HepG2 (cell line): ENCODE results near the gene SH3BGRL2. TPM values are rescaled to one million over a fixed set of nuclear protein-coding genes. Genes with fewer than 3 reads are reported as not detected.

ENCODE experiments used
- ATAC-seq: fragments of 200-7000 bp; cut with Tn5 transposase; 3 replicates; pipeline ENCODE4 v1.9.1; 2020; ENCODE audit warnings: mild to moderate bottlenecking, moderate library complexity
- BruUV-seq: library from RNA; stranded (reverse); fragments of 400-500 nt; replicated peaks from 2 replicates; lab custom pipeline; 2021; lab: Mats Ljungman, UMichigan
- CTCF ChIA-PET: fragments of 300-600 bp; formaldehyde crosslinking; extraction: SDS; loops from one replicate; lab custom pipeline; 2021; ENCODE audit warnings: low total read pairs, inconsistent platforms, low intra/inter-chr PET ratio; lab: Yijun Ruan, JAX
- POLR2A ChIA-PET: fragments of 350-600 bp; sonication (Branson Sonifier 250); formaldehyde crosslinking; loops from one replicate; lab custom pipeline; 2020; ENCODE audit warnings: antibody characterized with exemption, inconsistent platforms; lab: Yijun Ruan, JAX
- DNase-seq: peaks from one replicate; pipeline ENCODE4 v3.0.0-alpha.2; 2015; ENCODE audit warnings: low spot score
- FAIRE-seq: peaks from 3 replicates; lab custom pipeline; 2011; peaks lifted over from hg19 to GRCh38; lab: Jason Lieb, UNC
- H2AFZ ChIP-seq: one replicate; pipeline ENCODE4 v1.6.1; 2011; ENCODE audit warnings: low read length, inconsistent platforms
- H3K27ac ChIP-seq: fragments of 300-600 bp; 3 replicates; pipeline ENCODE4 v1.8.0; 2011; ENCODE audit warnings: mixed run types, mild to moderate bottlenecking, mixed read lengths, low read length, inconsistent platforms; ENCODE audit not compliant: insufficient read depth; ENCODE audit errors: extremely low read length
- H3K27me3 ChIP-seq, 2 experiments: fragments of 200-600 bp in 1 of 2; 2 replicates in 1 of 2; 3 replicates in 1 of 2; pipeline versions ENCODE4 v1.6.0 to v1.8.0; 2011; ENCODE audit warnings: low read length in 2 of 2, mild to moderate bottlenecking in 2 of 2, moderate library complexity in 2 of 2, inconsistent platforms in 1 of 2; ENCODE audit not compliant: insufficient read depth in 2 of 2, control insufficient read depth in 1 of 2
- H3K36me3 ChIP-seq, 2 experiments: fragments of 200-600 bp in 1 of 2; replicated peaks in 1 of 2; 2 replicates in 1 of 2; 3 replicates in 1 of 2; pipeline versions ENCODE4 v1.5.1 to v1.8.0; 2011; ENCODE audit warnings: low read length in 2 of 2, inconsistent platforms in 1 of 2; ENCODE audit not compliant: insufficient read depth in 2 of 2, control insufficient read depth in 1 of 2
- H3K4me1 ChIP-seq: 2 replicates; pipeline ENCODE4 v1.5.1; 2012; ENCODE audit warnings: low read length, inconsistent platforms; ENCODE audit not compliant: insufficient read depth
- H3K4me2 ChIP-seq: 2 replicates; pipeline ENCODE4 v1.6.0; 2011; ENCODE audit warnings: low read depth, low read length, inconsistent platforms
- H3K4me3 ChIP-seq, 3 experiments: fragments of 200-600 bp in 1 of 3; sonication (generic), shearing (Covaris generic) in 1 of 3; replicated peaks in 1 of 3; 2 replicates each; pipeline ENCODE4 v1.5.1; 2011 to 2016; ENCODE audit warnings: low read length in 3 of 3, inconsistent platforms in 2 of 3, low read depth in 2 of 3, mild to moderate bottlenecking in 2 of 3, control low read depth in 1 of 3, mixed read lengths in 1 of 3; ENCODE audit not compliant: insufficient read depth in 1 of 3
- H3K79me2 ChIP-seq: one replicate; pipeline ENCODE4 v1.6.1; 2011; ENCODE audit warnings: low read length, inconsistent platforms; ENCODE audit not compliant: insufficient read depth
- H3K9ac ChIP-seq: 2 replicates; pipeline ENCODE4 v1.6.0; 2011; ENCODE audit warnings: mild to moderate bottlenecking, low read depth, low read length, inconsistent platforms; ENCODE audit not compliant: insufficient read depth
- H3K9me3 ChIP-seq: 2 replicates; pipeline ENCODE4 v1.5.1; 2012; ENCODE audit warnings: mild to moderate bottlenecking, low read length
- H4K20me1 ChIP-seq: 2 replicates; pipeline ENCODE4 v1.6.0; 2011; ENCODE audit warnings: inconsistent platforms, mild to moderate bottlenecking, low read length, moderate library complexity; ENCODE audit not compliant: insufficient read depth
- ATF1 ChIP-seq: IDR thresholded peaks from 2 replicates; pipeline ENCODE4 v1.6.1; 2016; ENCODE audit warnings: mild to moderate bottlenecking, control low read depth
- MAFF ChIP-seq: IDR thresholded peaks from 2 replicates; pipeline ENCODE4 v1.6.1; 2011; ENCODE audit warnings: low read depth, low read length, improper control_type of control experiment
- NPAS2 ChIP-seq: sonication (generic); formaldehyde crosslinking; IDR thresholded peaks from 2 replicates; pipeline ENCODE4 v1.8.0; 2022; ENCODE audit warnings: mild to moderate bottlenecking, missing genetic modification reagents, borderline replicate concordance
- NR0B2 ChIP-seq: sonication (generic); formaldehyde crosslinking; IDR thresholded peaks from 2 replicates; pipeline ENCODE4 v1.4.0; 2020; ENCODE audit warnings: mild to moderate bottlenecking, missing genetic modification reagents
- WIZ ChIP-seq: sonication (generic); formaldehyde crosslinking; IDR thresholded peaks from 2 replicates; pipeline ENCODE4 v1.5.1; 2020; ENCODE audit warnings: mild to moderate bottlenecking, missing genetic modification reagents
- ZBTB26 ChIP-seq: IDR thresholded peaks from 2 replicates; pipeline ENCODE4 v1.6.1; 2016; ENCODE audit warnings: missing compliant biosample characterization, missing genetic modification reagents, borderline replicate concordance
- ZMAT3 ChIP-seq: sonication (generic); formaldehyde crosslinking; conservative IDR thresholded peaks from 2 replicates; pipeline ENCODE4 v1.7.0; 2021; ENCODE audit warnings: missing genetic modification reagents
- ZNF101 ChIP-seq: sonication (generic); formaldehyde crosslinking; IDR thresholded peaks from 2 replicates; pipeline ENCODE4 v1.4.0; 2020; ENCODE audit warnings: mild to moderate bottlenecking, low read depth, missing genetic modification reagents, borderline replicate concordance
- ZNF160 ChIP-seq: sonication (generic); formaldehyde crosslinking; IDR thresholded peaks from 2 replicates; pipeline ENCODE4 v1.8.0; 2022; ENCODE audit warnings: mild to moderate bottlenecking, inconsistent platforms, missing genetic modification reagents
- ZNF234 ChIP-seq: sonication (generic); formaldehyde crosslinking; conservative IDR thresholded peaks from 2 replicates; pipeline ENCODE4 v1.5.1; 2020; ENCODE audit warnings: mild to moderate bottlenecking, missing genetic modification reagents
- ZNF256 ChIP-seq: sonication (generic); formaldehyde crosslinking; conservative IDR thresholded peaks from 2 replicates; pipeline ENCODE4 v1.4.0; 2020; ENCODE audit warnings: missing genetic modification reagents
- ZNF546 ChIP-seq: sonication (generic); formaldehyde crosslinking; conservative IDR thresholded peaks from 2 replicates; pipeline ENCODE4 v1.8.1; 2023; ENCODE audit warnings: mild to moderate bottlenecking, missing genetic modification reagents
- ZNF629 ChIP-seq: sonication (generic); formaldehyde crosslinking; conservative IDR thresholded peaks from 2 replicates; pipeline ENCODE4 v1.5.0; 2020; ENCODE audit warnings: missing genetic modification reagents
- WGBS: methylation state at CpG from one replicate; pipeline ENCODE4 v1.1.6; 2017; ENCODE audit warnings: low lambda C conversion rate; 5-methylcytosine and 5-hydroxymethylcytosine counted together
- in situ Hi-C: cut with HindIII; loops from 2 replicates; pipeline ENCODE4 v1.10.0; 2017; ENCODE audit warnings: low pct_unique_long_range_greater_than_20kb; ENCODE audit not compliant: extremely low pct_ligation_motif_present
- intact Hi-C: fragments of 100-400 bp; cut with micrococcal nuclease; formaldehyde crosslinking; loops from one replicate; pipeline ENCODE4 v1.10.0; 2022; ENCODE audit not compliant: unreplicated experiment
- polyA plus RNA-seq, 8 experiments: library from polyadenylated mRNA; depleted of rRNA in 3 of 8; stranded (reverse) in 7 of 8; unstranded in 1 of 8; fragments of >200 nt; fragmentation: Illumina TruSeq in 4 of 8; extraction: Trizol in 4 of 8; gene quantifications; 2 replicates each; pipeline versions ENCODE4 v1.2.1 to v1.2.3, GENCODE V29; 2011 to 2016; ENCODE audit warnings: low read depth in 4 of 8, missing spikeins in 1 of 8, mixed read lengths in 1 of 8; ENCODE audit not compliant: insufficient read depth in 1 of 8
- total RNA-seq, 5 experiments: library from RNA; depleted of rRNA; stranded (reverse); fragments of >200 nt; fragmentation: Illumina TruSeq; extraction: Trizol; gene quantifications; 2 replicates each; pipeline ENCODE4 v1.2.3, GENCODE V29; 2016; ENCODE audit warnings: low read depth in 1 of 5
- TF ChIP-seq, protein P1 (sequence below): sonication (generic); formaldehyde crosslinking; IDR thresholded peaks from 2 replicates; pipeline ENCODE4 v1.5.1; 2020; ENCODE audit warnings: mild to moderate bottlenecking, missing genetic modification reagents, moderate library complexity

The SH3BGRL2 gene
- total and polyA plus RNA-seq, 2 of the 13 experiments (the other 11 are each of a cell fraction or from before 2014, with no cell fraction given): 10.9 to 28.8 TPM

GRCh38 chr6:79687759-79688158 lies 56.6 kb downstream of the SH3BGRL2 start (continued):
- TF ChIP-seq WIZ (CRISPR knock-in tag) (no peak), NR0B2 (no peak), ZNF629 (CRISPR knock-in tag) (no peak), ATF1 (CRISPR knock-in tag) (no peak)

DNA sequence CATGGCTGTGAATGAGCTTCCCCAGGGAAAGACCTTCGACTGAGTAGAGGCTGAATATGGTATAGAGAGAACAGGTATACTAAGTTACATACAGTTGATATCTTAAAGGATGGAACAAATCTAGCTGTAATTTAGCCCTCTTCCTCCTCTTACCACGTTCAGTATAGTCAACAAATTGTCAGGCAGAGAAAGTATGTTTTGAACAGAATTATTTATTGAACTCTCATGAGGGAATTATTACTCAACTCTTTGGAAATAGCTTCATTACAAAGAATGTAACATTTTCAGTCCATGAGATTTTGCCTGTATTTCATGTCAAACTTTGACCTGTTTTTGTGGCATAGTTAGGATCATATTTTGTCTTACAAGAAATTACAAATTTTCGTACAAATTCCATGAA lies 63.0 kb downstream of the SH3BGRL2 start:
- DNase-seq (no peak), FAIRE-seq (no peak), ATAC-seq (no peak)
- Histone ChIP-seq H3K79me2 (peaks cover 3% of the 10 kb centered on the region), H3K9me3 (no peaks in the 10 kb centered on the region), H2AFZ (no peak overlapping the region), H3K4me1 (no peaks in the 10 kb centered on the region), H3K4me3 (no peak overlapping the region), H3K36me3 (peaks cover 0 to 4% of the 10 kb centered on the region in 2 experiments; a peak in 2 of 5 replicates), H3K4me2 (no peak overlapping the region), H3K27ac (no peak overlapping the region), H4K20me1 (no peaks in the 10 kb centered on the region), H3K27me3 (no peaks in the 10 kb centered on the region), H3K9ac (no peak overlapping the region)
- no TSS peak for BruUV-seq
- CTCF ChIA-PET: no interaction called here
- in situ Hi-C loops (no loop called here), intact Hi-C loops (no loop called here)
- 90% methylated on average over 3 of the region's 3 CpGs for WGBS
- TF ChIP-seq, protein P1, sequence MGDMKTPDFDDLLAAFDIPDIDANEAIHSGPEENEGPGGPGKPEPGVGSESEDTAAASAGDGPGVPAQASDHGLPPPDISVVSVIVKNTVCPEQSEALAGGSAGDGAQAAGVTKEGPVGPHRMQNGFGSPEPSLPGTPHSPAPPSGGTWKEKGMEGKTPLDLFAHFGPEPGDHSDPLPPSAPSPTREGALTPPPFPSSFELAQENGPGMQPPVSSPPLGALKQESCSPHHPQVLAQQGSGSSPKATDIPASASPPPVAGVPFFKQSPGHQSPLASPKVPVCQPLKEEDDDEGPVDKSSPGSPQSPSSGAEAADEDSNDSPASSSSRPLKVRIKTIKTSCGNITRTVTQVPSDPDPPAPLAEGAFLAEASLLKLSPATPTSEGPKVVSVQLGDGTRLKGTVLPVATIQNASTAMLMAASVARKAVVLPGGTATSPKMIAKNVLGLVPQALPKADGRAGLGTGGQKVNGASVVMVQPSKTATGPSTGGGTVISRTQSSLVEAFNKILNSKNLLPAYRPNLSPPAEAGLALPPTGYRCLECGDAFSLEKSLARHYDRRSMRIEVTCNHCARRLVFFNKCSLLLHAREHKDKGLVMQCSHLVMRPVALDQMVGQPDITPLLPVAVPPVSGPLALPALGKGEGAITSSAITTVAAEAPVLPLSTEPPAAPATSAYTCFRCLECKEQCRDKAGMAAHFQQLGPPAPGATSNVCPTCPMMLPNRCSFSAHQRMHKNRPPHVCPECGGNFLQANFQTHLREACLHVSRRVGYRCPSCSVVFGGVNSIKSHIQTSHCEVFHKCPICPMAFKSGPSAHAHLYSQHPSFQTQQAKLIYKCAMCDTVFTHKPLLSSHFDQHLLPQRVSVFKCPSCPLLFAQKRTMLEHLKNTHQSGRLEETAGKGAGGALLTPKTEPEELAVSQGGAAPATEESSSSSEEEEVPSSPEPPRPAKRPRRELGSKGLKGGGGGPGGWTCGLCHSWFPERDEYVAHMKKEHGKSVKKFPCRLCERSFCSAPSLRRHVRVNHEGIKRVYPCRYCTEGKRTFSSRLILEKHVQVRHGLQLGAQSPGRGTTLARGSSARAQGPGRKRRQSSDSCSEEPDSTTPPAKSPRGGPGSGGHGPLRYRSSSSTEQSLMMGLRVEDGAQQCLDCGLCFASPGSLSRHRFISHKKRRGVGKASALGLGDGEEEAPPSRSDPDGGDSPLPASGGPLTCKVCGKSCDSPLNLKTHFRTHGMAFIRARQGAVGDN: no peak
- no peak for TF ChIP-seq ZMAT3 (CRISPR knock-in tag)
- TF ChIP-seq ZBTB26 (CRISPR knock-in tag): no peak
- TF ChIP-seq ZNF256 (CRISPR knock-in tag): no peak
- TF ChIP-seq MAFF: no peak
- no peak for TF ChIP-seq ZNF101
- TF ChIP-seq ZNF160: no peak
- no peak for TF ChIP-seq NPAS2 (CRISPR knock-in tag)
- no peak for TF ChIP-seq ZNF546 (CRISPR knock-in tag)
- TF ChIP-seq ZNF234 (CRISPR knock-in tag): no peak
- POLR2A ChIA-PET: no interaction called here
